Measurements from ENCODE around the gene TNNC1.

TNNC1 gene

GRCh38 chr3:52494886-52495495, 41.1 kb upstream of the TNNC1 start, which contains the start of gene STAB1:
Gene STAB1, plus strand, starts transcription at chr3:52495338. Its CDS starts 76 bp downstream, at chr3:52495414.
- no peak for DNase-seq (ENCODE audit: low read depth)
- no peak within 1 kb of the TSS for H3K4me3 ChIP-seq (ENCODE audit: control insufficient read depth, low read depth, low read length)
- TF ChIP-seq CTCF (conservative IDR thresholded peaks at IDR 0.05; ENCODE audit: control insufficient read depth, insufficient read depth, low read depth, low read length) = no peak

- TF ChIP-seq CTCF (conservative IDR thresholded peaks at IDR 0.05; ENCODE audit: control insufficient read depth, insufficient read depth, low read depth, low read length) = no peak
- H3K4me3 ChIP-seq (ENCODE audit: control insufficient read depth, low read depth, low read length) = no peak overlapping the region
- no peak for DNase-seq (ENCODE audit: low read depth)
Measured at GRCh38 chr3:52494445-52494844, 40.6 kb upstream of the TNNC1 start.

GRCh38 chr3:52493232-52494017, 39.6 kb upstream of the TNNC1 start:
- no peak for DNase-seq (ENCODE audit: low read depth)
- TF ChIP-seq CTCF (conservative IDR thresholded peaks at IDR 0.05; ENCODE audit: control insufficient read depth, insufficient read depth, low read depth, low read length) = no peak
- H3K4me3 ChIP-seq (ENCODE audit: control insufficient read depth, low read depth, low read length) = no peak overlapping the region

- DNase-seq (ENCODE audit: low read depth) = no peak
- H3K4me3 ChIP-seq (ENCODE audit: control insufficient read depth, low read depth, low read length) = no peak overlapping the region
- no peak for TF ChIP-seq CTCF (conservative IDR thresholded peaks at IDR 0.05; ENCODE audit: control insufficient read depth, insufficient read depth, low read depth, low read length)
Measured at GRCh38 chr3:52492059-52492458, 38.2 kb upstream of the TNNC1 start.

GRCh38 chr3:52490939-52491526, 37.2 kb upstream of the TNNC1 start:
- peak; percentile 64 for DNase-seq (ENCODE audit: low read depth)
- no peak for TF ChIP-seq CTCF (conservative IDR thresholded peaks at IDR 0.05; ENCODE audit: control insufficient read depth, insufficient read depth, low read depth, low read length)
- no peak overlapping the region for H3K4me3 ChIP-seq (ENCODE audit: control insufficient read depth, low read depth, low read length)

GRCh38 chr3:52490035-52490938, 36.4 kb upstream of the TNNC1 start:
- H3K4me3 ChIP-seq (ENCODE audit: control insufficient read depth, low read depth, low read length) = no peak overlapping the region
- no peak for DNase-seq (ENCODE audit: low read depth)
- TF ChIP-seq CTCF (conservative IDR thresholded peaks at IDR 0.05; ENCODE audit: control insufficient read depth, insufficient read depth, low read depth, low read length) = no peak
